Endothelial cell of umbilical vein (primary cell): Measurements from ENCODE around the gene ACE. TPM values are rescaled to one million over a fixed set of nuclear protein-coding genes. Genes with fewer than 3 reads are reported as not detected.

Source experiments
- BruUV-seq: library from RNA; stranded (reverse); fragments of 400-500 nt; replicated peaks from 2 replicates; lab custom pipeline; 2021; lab: Mats Ljungman, UMichigan
- CTCF ChIA-PET: fragments of 300-600, 350-600 bp; sonication (Branson Sonifier 250); formaldehyde crosslinking; loops from one replicate; lab custom pipeline; 2021; ENCODE audit warnings: antibody characterized with exemption, inconsistent platforms; lab: Charles Lee
- POLR2A ChIA-PET: fragments of 300-600, 350-600 bp; sonication (Branson Sonifier 250); formaldehyde crosslinking; loops from one replicate; lab custom pipeline; 2021; ENCODE audit warnings: antibody characterized with exemption, inconsistent platforms; lab: Charles Lee
- DNase-seq: peaks from one replicate; pipeline ENCODE4 v3.0.0-alpha.2; 2011; ENCODE audit warnings: low read depth, low spot score
- FAIRE-seq: peaks from 2 replicates; lab custom pipeline; 2011; peaks lifted over from hg19 to GRCh38; lab: Jason Lieb, UNC
- H2AFZ ChIP-seq: 2 replicates; pipeline ENCODE4 v1.6.0; 2012; ENCODE audit warnings: low read depth, low read length, control low read depth, inconsistent platforms
- H3K27ac ChIP-seq: 2 replicates; pipeline ENCODE4 v1.5.1; 2011; ENCODE audit warnings: low read depth, mild to moderate bottlenecking, control low read depth, low read length, moderate library complexity; ENCODE audit not compliant: insufficient read depth
- H3K27me3 ChIP-seq, 2 experiments: 2 replicates each; pipeline versions ENCODE4 v1.6.0 to v1.6.1; 2011; ENCODE audit warnings: low read length in 2 of 2, mixed read lengths in 1 of 2; ENCODE audit not compliant: control insufficient read depth in 2 of 2, insufficient read depth in 2 of 2
- H3K36me3 ChIP-seq, 2 experiments: 2 replicates in 1 of 2; 3 replicates in 1 of 2; pipeline ENCODE4 v1.5.1; 2011; ENCODE audit warnings: low read length in 2 of 2, mild to moderate bottlenecking in 1 of 2, moderate library complexity in 1 of 2; ENCODE audit not compliant: control insufficient read depth in 2 of 2, insufficient read depth in 2 of 2; ENCODE audit errors: extremely low read depth in 1 of 2
- H3K4me1 ChIP-seq: 3 replicates; pipeline ENCODE4 v1.5.1; 2011; ENCODE audit warnings: mild to moderate bottlenecking, low read length; ENCODE audit not compliant: control insufficient read depth, insufficient read depth; ENCODE audit errors: extremely low read depth
- H3K4me2 ChIP-seq: 2 replicates; pipeline ENCODE4 v1.6.1; 2011; ENCODE audit warnings: low read length, control low read depth, mixed read lengths; ENCODE audit not compliant: insufficient read depth
- H3K4me3 ChIP-seq, 3 experiments: fragments of 200-600 bp in 1 of 3; sonication (generic), shearing (Covaris generic) in 1 of 3; replicated peaks in 1 of 3; 2 replicates each; pipeline ENCODE4 v1.5.1; 2011 to 2016; ENCODE audit warnings: control low read depth in 3 of 3, low read length in 3 of 3, mild to moderate bottlenecking in 2 of 3, inconsistent platforms in 1 of 3, low read depth in 1 of 3, moderate library complexity in 1 of 3; ENCODE audit not compliant: insufficient read depth in 1 of 3
- H3K79me2 ChIP-seq: 2 replicates; pipeline ENCODE4 v1.6.0; 2012; ENCODE audit warnings: low read length, inconsistent platforms; ENCODE audit not compliant: control insufficient read depth, insufficient read depth
- H3K9ac ChIP-seq: replicated peaks from 2 replicates; pipeline ENCODE3; 2011; ENCODE audit warnings: low read length, control low read depth; ENCODE audit not compliant: insufficient read depth; ENCODE audit errors: extremely low read depth
- H3K9me1 ChIP-seq: replicated peaks from 3 replicates; pipeline ENCODE4 v1.6.0; 2011; ENCODE audit warnings: mild to moderate bottlenecking, low read length; ENCODE audit not compliant: control insufficient read depth, insufficient read depth; ENCODE audit errors: extremely low read depth
- H3K9me3 ChIP-seq: replicated peaks from 2 replicates; pipeline ENCODE4 v1.5.1; 2012; ENCODE audit warnings: low read length, inconsistent platforms; ENCODE audit not compliant: control insufficient read depth, insufficient read depth
- H4K20me1 ChIP-seq: replicated peaks from 2 replicates; pipeline ENCODE3; 2011; ENCODE audit warnings: mild to moderate bottlenecking, low read length; ENCODE audit not compliant: control insufficient read depth, insufficient read depth; ENCODE audit errors: extremely low read depth
- CTCF ChIP-seq, 2 donors: IDR thresholded peaks; 1 replicate in 1 of 2; 2 replicates in 1 of 2; pipeline ENCODE4 v1.5.1; 2011; ENCODE audit warnings: low read length in 2 of 2, mild to moderate bottlenecking in 2 of 2, moderate library complexity in 2 of 2, control low read depth in 1 of 2, inconsistent platforms in 1 of 2, low read depth in 1 of 2; ENCODE audit not compliant: insufficient read depth in 1 of 2; ENCODE audit errors: extremely low read depth in 1 of 2
- EZH2 ChIP-seq: IDR thresholded peaks from 2 replicates; pipeline ENCODE4 v1.6.1; 2012; ENCODE audit warnings: borderline replicate concordance, low read depth, mild to moderate bottlenecking, moderate library complexity, low read length, inconsistent platforms; ENCODE audit not compliant: severe bottlenecking
- FOS ChIP-seq: IDR thresholded peaks from 2 replicates; pipeline ENCODE4 v1.6.1; 2011; ENCODE audit warnings: mild to moderate bottlenecking, low read length, moderate library complexity, borderline replicate concordance; ENCODE audit not compliant: insufficient read depth
- GATA2 ChIP-seq: IDR thresholded peaks from 2 replicates; pipeline ENCODE4 v1.7.0; 2011; ENCODE audit warnings: low read depth, mild to moderate bottlenecking, moderate library complexity, mixed read lengths, low read length; ENCODE audit not compliant: insufficient read length, insufficient read depth
- JUN ChIP-seq: IDR thresholded peaks from 2 replicates; pipeline ENCODE4 v1.6.1; 2011; ENCODE audit warnings: borderline replicate concordance, low read depth; ENCODE audit not compliant: insufficient read length, insufficient read depth
- MYC ChIP-seq: IDR thresholded peaks from one replicate; pipeline ENCODE4 v1.6.1; 2011; ENCODE audit warnings: mild to moderate bottlenecking, low read depth, low read length
- POLR2A ChIP-seq: IDR thresholded peaks from 2 replicates; pipeline ENCODE4 v1.6.1; 2012; ENCODE audit warnings: low read depth, mild to moderate bottlenecking, control low read depth, low read length
- POLR2AphosphoS5 ChIP-seq: IDR thresholded peaks from 2 replicates; pipeline ENCODE4 v1.6.1; 2012; ENCODE audit warnings: low read depth, mild to moderate bottlenecking, control low read depth, low read length, moderate library complexity; ENCODE audit not compliant: insufficient read depth
- dilution Hi-C: fragments of 300-500 bp; cut with MboI; formaldehyde crosslinking; loops from one replicate; pipeline ENCODE4 v1.15.0; 2019; ENCODE audit warnings: low sequenced_read_pairs; ENCODE audit not compliant: extremely low pct_ligation_motif_present
- intact Hi-C: fragments of 100-400 bp; cut with micrococcal nuclease; formaldehyde crosslinking; loops from one replicate; pipeline ENCODE4 v1.10.0; 2022
- polyA plus RNA-seq, 4 experiments: library from polyadenylated mRNA; depleted of rRNA in 3 of 4; stranded (reverse) in 3 of 4; unstranded in 1 of 4; fragments of >200 nt; gene quantifications; 2 replicates each; pipeline versions ENCODE4 v1.2.1 to v1.2.3, GENCODE V29; 2011 to 2012; ENCODE audit warnings: missing spikeins in 1 of 4
- total RNA-seq: library from RNA; stranded (reverse); gene quantifications from 2 replicates; pipeline ENCODE4 v1.2.3, GENCODE V29; 2021
- TF ChIP-seq, protein P1 (sequence below): IDR thresholded peaks from 2 replicates; pipeline ENCODE4 v1.6.1; 2011; ENCODE audit not compliant: insufficient read depth, insufficient read length

The ACE gene
- total and polyA plus RNA-seq, 2 donors (not counting 3 experiments of a cell fraction or from before 2014, with no cell fraction given), result 63.4 to 207 TPM

DNA sequence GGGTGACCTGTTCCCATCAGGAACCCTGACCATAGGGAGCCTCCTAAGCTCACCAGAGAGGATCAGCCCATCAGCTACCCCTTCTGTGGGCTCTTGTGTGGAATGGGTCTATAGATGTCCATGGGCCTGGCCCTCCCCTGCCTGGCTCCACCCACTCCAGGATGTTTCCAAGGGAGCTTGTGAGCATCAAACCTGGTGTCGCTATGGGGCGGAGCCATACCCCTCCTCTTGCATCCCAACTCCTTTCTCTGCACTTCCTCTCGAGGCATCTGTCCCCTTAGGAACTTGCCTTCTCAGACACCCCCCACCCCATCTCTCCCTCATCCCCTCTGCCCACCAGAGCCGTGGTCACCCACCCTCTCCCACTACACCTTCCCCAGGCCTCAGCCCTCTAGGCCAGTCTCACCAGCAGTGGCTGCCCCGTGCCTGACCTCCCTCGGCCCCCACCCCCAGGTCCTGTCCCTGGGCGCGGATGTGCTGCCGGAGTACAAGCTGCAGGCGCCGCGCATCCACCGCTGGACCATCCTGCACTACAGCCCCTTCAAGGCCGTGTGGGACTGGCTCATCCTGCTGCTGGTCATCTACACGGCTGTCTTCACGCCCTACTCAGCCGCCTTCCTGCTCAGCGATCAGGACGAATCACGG lies 56.7 kb downstream of the ACE start:
- Histone ChIP-seq H3K4me1 (no peaks in the 10 kb centered on the region), H3K4me3 (no peak overlapping the region), H3K27ac (no peak overlapping the region), H3K36me3 (no peaks in the 10 kb centered on the region), H3K9ac (no peak overlapping the region), H3K4me2 (no peak overlapping the region), H4K20me1 (no peaks in the 10 kb centered on the region), H3K9me1 (no peaks in the 10 kb centered on the region), H3K27me3 (peaks cover 10% of the 10 kb centered on the region in 2 experiments), H3K9me3 (no peaks in the 10 kb centered on the region), H3K79me2 (no peaks in the 10 kb centered on the region), H2AFZ (no peak overlapping the region)
- ChIA-PET POLR2A (no interaction called here), CTCF (interaction anchor here (1.6 kb wide), 1 partner anchor 108 kb away, joined by 4 read pairs; no protein-coding TSS in a partner anchor)
- BruUV-seq, result no TSS peak
- DNase-seq, result no peak
- no peak for FAIRE-seq
- no peak for TF ChIP-seq FOS
- no peak for TF ChIP-seq CTCF (IDR thresholded peaks at IDR 0.05; ENCODE audit: extremely low read depth in 1 of 2, insufficient read depth in 1 of 2, low read depth in 1 of 2, low read length in 2 of 2)
- TF ChIP-seq, protein P1, sequence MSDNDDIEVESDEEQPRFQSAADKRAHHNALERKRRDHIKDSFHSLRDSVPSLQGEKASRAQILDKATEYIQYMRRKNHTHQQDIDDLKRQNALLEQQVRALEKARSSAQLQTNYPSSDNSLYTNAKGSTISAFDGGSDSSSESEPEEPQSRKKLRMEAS, result no peak
- no peak for TF ChIP-seq MYC
- TF ChIP-seq POLR2AphosphoS5, result no peak
- TF ChIP-seq JUN, result no peak
- TF ChIP-seq GATA2, result no peak
- TF ChIP-seq EZH2, result no peak
- TF ChIP-seq POLR2A, result no peak
- intact Hi-C loops, result no loop called here
- dilution Hi-C loops, result no loop called here
